ENCODE results near the gene CDC42BPB. TPM values are rescaled to one million over a fixed set of nuclear protein-coding genes. Genes with fewer than 3 reads are reported as not detected.

Gene CDC42BPB
- total RNA-seq, 6 donors from 2014 or later, result 108 to 268 (median 124) TPM

GRCh38 chr14:103030741-103031565 lies 26.4 kb downstream of the CDC42BPB start:
- TF ChIP-seq POLR2AphosphoS5 (IDR thresholded peaks at IDR 0.05) (no peak), EP300 (IDR thresholded peaks at IDR 0.05) (no peak), CTCF (IDR thresholded peaks at IDR 0.05) (no peak), POLR2A (IDR thresholded peaks at IDR 0.05) (no peak)
- WGBS, 2 donors, result 72 to 76% methylated on average over 12 to 13 of the region's 13 CpGs
- Histone ChIP-seq H3K9me3 (no peaks in the 10 kb centered on the region), H3K27ac (no peak overlapping the region), H3K4me3 (no peak overlapping the region), H3K27me3 (no peaks in the 10 kb centered on the region), H3K36me3 (no peaks in the 10 kb centered on the region), H3K4me1 (peaks cover 6 to 27% (median 16%) of the 10 kb centered on the region in 4 donors)
- ATAC-seq (ENCODE audit: low FRiP score in 2 of 2), result no peak
- DNase-seq, result no peak

- peaks cover 6 to 30% (median 21%) of the 10 kb centered on the region in 4 donors for H3K4me1 ChIP-seq
- 95 to 96% methylated on average over 9 of the region's 9 CpGs for WGBS, 2 donors
- H3K27me3 ChIP-seq, result no peaks in the 10 kb centered on the region
Observed at GRCh38 chr14:103029936-103030335, 27.4 kb downstream of the CDC42BPB start.

GRCh38 chr14:103028772-103029171 lies 28.6 kb downstream of the CDC42BPB start:
- no peak overlapping the region for H3K4me3 ChIP-seq
- peaks cover 15 to 41% (median 27%) of the 10 kb centered on the region in 4 donors for H3K4me1 ChIP-seq
- no peaks in the 10 kb centered on the region for H3K9me3 ChIP-seq
- DNase-seq, result no peak
- no peaks in the 10 kb centered on the region for H3K36me3 ChIP-seq
- no peaks in the 10 kb centered on the region for H3K27me3 ChIP-seq
- H3K27ac ChIP-seq, result no peak overlapping the region
- no peak for ATAC-seq (ENCODE audit: low FRiP score in 2 of 2)
- TF ChIP-seq POLR2A (IDR thresholded peaks at IDR 0.05), result no peak
- TF ChIP-seq POLR2AphosphoS5 (IDR thresholded peaks at IDR 0.05), result no peak
- TF ChIP-seq EP300 (IDR thresholded peaks at IDR 0.05), result no peak
- TF ChIP-seq CTCF (IDR thresholded peaks at IDR 0.05), result no peak

More at GRCh38 chr14:103029936-103030335, 27.4 kb downstream of the CDC42BPB start:
- H3K4me3 ChIP-seq, result no peak overlapping the region
- no peaks in the 10 kb centered on the region for H3K9me3 ChIP-seq
- no peak for ATAC-seq (ENCODE audit: low FRiP score in 2 of 2)
- no peak overlapping the region for H3K27ac ChIP-seq
- no peaks in the 10 kb centered on the region for H3K36me3 ChIP-seq
- no peak for TF ChIP-seq EP300 (IDR thresholded peaks at IDR 0.05)
- no peak for TF ChIP-seq CTCF (IDR thresholded peaks at IDR 0.05)
- no peak for TF ChIP-seq POLR2AphosphoS5 (IDR thresholded peaks at IDR 0.05)
- no peak for TF ChIP-seq POLR2A (IDR thresholded peaks at IDR 0.05)
- no peak for DNase-seq

GRCh38 chr14:103028161-103028767 lies 29.1 kb downstream of the CDC42BPB start:
- ATAC-seq (ENCODE audit: low FRiP score in 2 of 2), result peak; percentile 42 to 52
- Histone ChIP-seq H3K36me3 (no peaks in the 10 kb centered on the region), H3K27me3 (no peaks in the 10 kb centered on the region), H3K9me3 (no peaks in the 10 kb centered on the region), H3K27ac (no peak overlapping the region), H3K4me3 (no peak overlapping the region), H3K4me1 (peaks cover 15 to 45% (median 28%) of the 10 kb centered on the region in 4 donors)
- TF ChIP-seq CTCF (IDR thresholded peaks at IDR 0.05) (no peak), POLR2A (IDR thresholded peaks at IDR 0.05) (no peak), POLR2AphosphoS5 (IDR thresholded peaks at IDR 0.05) (no peak), EP300 (IDR thresholded peaks at IDR 0.05) (no peak)
- 67 to 70% methylated on average over 11 of the region's 11 CpGs for WGBS, 2 donors
- no peak for DNase-seq

All from upper lobe of left lung (tissue), 6 donors.